Keratinocyte (primary cell): ENCODE measurements around the gene SLU7.

Experiments
- EZH2 ChIP-seq: IDR thresholded peaks from one replicate; pipeline ENCODE4 v1.6.1; 2012; ENCODE audit warnings: inconsistent platforms, mild to moderate bottlenecking, low read length, moderate library complexity
- TF ChIP-seq, protein P1 (sequence below), 3 experiments: IDR thresholded peaks in 1 of 3; conservative IDR thresholded peaks in 1 of 3; optimal IDR thresholded peaks in 1 of 3; 2 replicates in 2 of 3; 3 replicates in 1 of 3; pipeline versions ENCODE3 to v1.5.1; 2011; ENCODE audit warnings: low read length in 3 of 3, mild to moderate bottlenecking in 3 of 3, moderate library complexity in 2 of 3, control low read depth in 1 of 3, inconsistent platforms in 1 of 3; ENCODE audit not compliant: insufficient read depth in 2 of 3; ENCODE audit errors: extremely low read depth in 1 of 3

DNA sequence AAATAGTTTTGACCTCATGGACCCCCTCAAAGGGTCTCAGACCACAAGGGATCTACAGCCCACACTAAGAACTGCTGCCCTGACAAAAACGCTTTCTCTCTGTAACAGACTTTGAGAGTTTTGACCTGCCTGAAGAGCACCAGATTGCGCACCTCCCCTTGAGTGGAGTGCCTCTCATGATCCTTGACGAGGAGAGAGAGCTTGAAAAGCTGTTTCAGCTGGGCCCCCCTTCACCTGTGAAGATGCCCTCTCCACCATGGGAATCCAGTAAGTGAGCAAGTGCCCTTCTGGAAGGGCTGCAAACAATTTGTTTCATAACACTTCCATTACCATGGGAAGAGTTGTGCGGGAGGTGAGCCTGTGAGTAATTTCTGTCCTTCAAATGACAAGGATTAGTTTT, 8.7 kb upstream of the SLU7 start:
- TF ChIP-seq, protein P1, sequence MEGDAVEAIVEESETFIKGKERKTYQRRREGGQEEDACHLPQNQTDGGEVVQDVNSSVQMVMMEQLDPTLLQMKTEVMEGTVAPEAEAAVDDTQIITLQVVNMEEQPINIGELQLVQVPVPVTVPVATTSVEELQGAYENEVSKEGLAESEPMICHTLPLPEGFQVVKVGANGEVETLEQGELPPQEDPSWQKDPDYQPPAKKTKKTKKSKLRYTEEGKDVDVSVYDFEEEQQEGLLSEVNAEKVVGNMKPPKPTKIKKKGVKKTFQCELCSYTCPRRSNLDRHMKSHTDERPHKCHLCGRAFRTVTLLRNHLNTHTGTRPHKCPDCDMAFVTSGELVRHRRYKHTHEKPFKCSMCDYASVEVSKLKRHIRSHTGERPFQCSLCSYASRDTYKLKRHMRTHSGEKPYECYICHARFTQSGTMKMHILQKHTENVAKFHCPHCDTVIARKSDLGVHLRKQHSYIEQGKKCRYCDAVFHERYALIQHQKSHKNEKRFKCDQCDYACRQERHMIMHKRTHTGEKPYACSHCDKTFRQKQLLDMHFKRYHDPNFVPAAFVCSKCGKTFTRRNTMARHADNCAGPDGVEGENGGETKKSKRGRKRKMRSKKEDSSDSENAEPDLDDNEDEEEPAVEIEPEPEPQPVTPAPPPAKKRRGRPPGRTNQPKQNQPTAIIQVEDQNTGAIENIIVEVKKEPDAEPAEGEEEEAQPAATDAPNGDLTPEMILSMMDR (optimal IDR thresholded peaks at IDR 0.05 in 1 of 3, IDR thresholded peaks at IDR 0.05 in 1 of 3, conservative IDR thresholded peaks at IDR 0.05 in 1 of 3; ENCODE audit: extremely low read depth in 1 of 3, insufficient read depth in 2 of 3, low read length in 3 of 3) = no peak
- no peak for TF ChIP-seq EZH2
